Adrenal gland (tissue), 12 donors: ENCODE data around the gene WHRN. TPM values are rescaled to one million over a fixed set of nuclear protein-coding genes. Genes with fewer than 3 reads are reported as not detected.

Source experiments
- DNase-seq, 7 donors: peaks; one replicate each; pipeline ENCODE4 v3.0.0-alpha.2; 2019 to 2020
- H3K27ac ChIP-seq, 5 donors: fragments of 200-600 bp; sonication (generic) in 4 of 5; 1 replicate in 3 of 5; 2 replicates in 2 of 5; pipeline versions ENCODE4 v1.5.1 to v1.8.0; 2016 to 2020; ENCODE audit warnings: mild to moderate bottlenecking in 1 of 5
- H3K27me3 ChIP-seq: fragments of 200-600 bp; 2 replicates; pipeline ENCODE4 v1.8.0; 2021
- H3K36me3 ChIP-seq, 2 donors: fragments of 200-600 bp; replicated peaks in 1 of 2; 1 replicate in 1 of 2; 2 replicates in 1 of 2; pipeline versions ENCODE4 v1.5.1 to v1.8.0; 2018 to 2022
- H3K4me1 ChIP-seq, 2 donors: fragments of 200-600 bp; replicated peaks in 1 of 2; 1 replicate in 1 of 2; 2 replicates in 1 of 2; pipeline versions ENCODE4 v1.5.1 to v1.8.0; 2018 to 2021
- H3K4me3 ChIP-seq, 4 donors: fragments of 200-600 bp; sonication (generic) in 3 of 4; one replicate each; pipeline ENCODE4 v1.5.1; 2016 to 2018
- H3K9me3 ChIP-seq, 3 donors: fragments of 200-600 bp; sonication (generic) in 1 of 3; replicated peaks in 1 of 3; 1 replicate in 2 of 3; 2 replicates in 1 of 3; pipeline versions ENCODE4 v1.5.1 to v1.8.0; 2016 to 2021
- CTCF ChIP-seq, 6 experiments: fragments of 450-650 bp in 4 of 6; fragments of 200-600 bp in 2 of 6; sonication (generic) in 1 of 6; IDR thresholded peaks; 1 replicate in 5 of 6; 2 replicates in 1 of 6; pipeline versions ENCODE4 v1.5.1 to v1.8.0; 2016 to 2021; ENCODE audit warnings: antibody characterized with exemption in 6 of 6, mild to moderate bottlenecking in 2 of 6, moderate library complexity in 1 of 6
- POLR2A ChIP-seq, 2 donors: fragments of 450-650 bp; IDR thresholded peaks; one replicate each; pipeline ENCODE4 v1.6.1; 2017; ENCODE audit warnings: antibody characterized with exemption in 2 of 2, mild to moderate bottlenecking in 2 of 2, moderate library complexity in 1 of 2
- WGBS, 4 donors: extraction: QIAGEN DNeasy Blood & Tissue Kit in 2 of 4; methylation state at CpG; one replicate each; pipeline versions ENCODE4 v1.1.5 to v1.1.7; 2013 to 2017; 5-methylcytosine and 5-hydroxymethylcytosine counted together
- intact Hi-C, 2 donors: fragments of 100-400 bp; cut with DNase I; formaldehyde crosslinking; loops; one replicate each; pipeline versions ENCODE4 v1.14.1 to v1.15.0; 2022 to 2023
- polyA plus RNA-seq, 3 donors: library from polyadenylated mRNA; stranded (reverse); fragments of 200-250 nt in 2 of 3; fragments of 350-450 nt in 1 of 3; fragmentation: Illumina TruSeq in 1 of 3; extraction: RNeasy Lipid Tissue Mini Kit (QIAGEN cat#74804) in 1 of 3; gene quantifications; one replicate each; pipeline ENCODE4 v1.2.3, GENCODE V29; 2013 to 2014
- total RNA-seq, 9 donors: library from RNA; depleted of rRNA in 4 of 9; stranded (reverse); fragments of >200 nt in 4 of 9; fragments of 120-200 nt in 1 of 9; fragmentation: NEBNext Ultra II Directional in 1 of 9; extraction: Animal tissue kit (Norgen Biotek cat#: 25700) in 1 of 9; gene quantifications; one replicate each; pipeline versions ENCODE4 v1.1.0 to v1.2.4, GENCODE V29; 2013 to 2023
- donor health status: healthy with polysubstance abuse.
- donor health status: Bipolar disorder and iron deficiency.
- donor health status: DM: yes; HTN: yes; CAD: no.
- donor health status: DM: no; HTN: no; CAD: no.
- donor health status: DM: no; HTN: no; CAD: no.
- donor health status: DM: yes; HTN: yes; CAD: no.

WHRN gene
- total and polyA plus RNA-seq, 12 donors: 33.4 to 359 (median 96.4) TPM

- intact Hi-C loops: no loop called here
- Histone ChIP-seq H3K9me3 (no peaks in the 10 kb centered on the region), H3K4me3 (no peak overlapping the region), H3K36me3 (peaks cover 0 to 3% of the 10 kb centered on the region in 2 donors), H3K4me1 (peaks cover 38 to 70% of the 10 kb centered on the region in 2 donors), H3K27me3 (no peaks in the 10 kb centered on the region), H3K27ac (peak overlapping the region in 3 of 5 donors; percentile 74 to 83 (median 76))
- 38 to 46% (median 43%) methylated on average over 8 of the region's 8 CpGs for WGBS, 4 donors
- TF ChIP-seq POLR2A (IDR thresholded peaks at IDR 0.05) (no peak), CTCF (IDR thresholded peaks at IDR 0.05) (no peak)
- peak in 1 of 7 donors; percentile 55 for DNase-seq
These were observed 29.7 kb downstream of the WHRN start for GRCh38 chr9:114475412-114476135.

- no peaks in the 10 kb centered on the region for H3K27me3 ChIP-seq
- H3K27ac ChIP-seq: peak overlapping the region in 3 of 5 donors; percentile 20 to 83 (median 76)
- DNase-seq: peak in 1 of 7 donors; percentile 24
- no peaks in the 10 kb centered on the region for H3K9me3 ChIP-seq
- peaks cover 38 to 64% of the 10 kb centered on the region in 2 donors for H3K4me1 ChIP-seq
- no peak for TF ChIP-seq POLR2A (IDR thresholded peaks at IDR 0.05)
- no peak for TF ChIP-seq CTCF (IDR thresholded peaks at IDR 0.05)
- peaks cover 0 to 7% of the 10 kb centered on the region in 2 donors for H3K36me3 ChIP-seq
- WGBS, 4 donors: 77 to 83% (median 82%) methylated on average over 1 of the region's 1 CpG
- no peak overlapping the region for H3K4me3 ChIP-seq
- intact Hi-C loops: no loop called here
These were observed 30.8 kb downstream of the WHRN start for GRCh38 chr9:114474425-114474824.

- Histone ChIP-seq H3K4me1 (peaks cover 30 to 56% of the 10 kb centered on the region in 2 donors), H3K27ac (peak overlapping the region in 3 of 5 donors; percentile 60 to 83 (median 76)), H3K4me3 (no peak overlapping the region)
These were observed 31.8 kb downstream of the WHRN start for GRCh38 chr9:114473447-114473801.

More at GRCh38 chr9:114473447-114473801, 31.8 kb downstream of the WHRN start:
- H3K36me3 ChIP-seq: peaks cover 0 to 7% of the 10 kb centered on the region in 2 donors
- no peak for TF ChIP-seq CTCF (IDR thresholded peaks at IDR 0.05)
- no peak for TF ChIP-seq POLR2A (IDR thresholded peaks at IDR 0.05)
- H3K9me3 ChIP-seq: no peaks in the 10 kb centered on the region
- intact Hi-C loops: no loop called here
- 86 to 92% (median 89%) methylated on average over 3 of the region's 3 CpGs for WGBS, 4 donors
- H3K27me3 ChIP-seq: no peaks in the 10 kb centered on the region
- no peak for DNase-seq
